Measurements from ENCODE around the gene ITGB1BP2.
"Not testable (repeated sequence)": the region's sequence is repeated elsewhere in the genome, so short reads cannot be mapped to it uniquely, and the experiment has no call there.

GRCh38 chrX:71300064-71300463 lies 1.5 kb upstream of the ITGB1BP2 start:
- not testable (repeated sequence) for TF ChIP-seq CTCF (IDR thresholded peaks at IDR 0.05; ENCODE audit: low read depth, low read length, missing input control); REST (IDR thresholded peaks at IDR 0.05)

Measured in liver (tissue), 2 donors.